GM21717 (cell line): ENCODE measurements around the gene COQ9.
"Not testable (repeated sequence)": the region's sequence is repeated elsewhere in the genome, so short reads cannot be mapped to it uniquely, and the experiment has no call there.

ENCODE experiments used
- ATAC-seq: cut with Tn5 transposase; IDR thresholded peaks from one replicate; pipeline ENCODE4 v1.9.1; 2021; ENCODE audit warnings: mild to moderate bottlenecking, moderate library complexity; ENCODE audit not compliant: unreplicated experiment

Gene COQ9

GRCh38 chr16:57426356-57426755, 20.9 kb upstream of the COQ9 start:
- no peak for ATAC-seq

- ATAC-seq: no peak
These were observed 20.0 kb upstream of the COQ9 start for GRCh38 chr16:57427307-57427706.

- ATAC-seq: no peak
These were observed 19.5 kb upstream of the COQ9 start for GRCh38 chr16:57427824-57428223.

GRCh38 chr16:57430955-57431354, 16.3 kb upstream of the COQ9 start:
- ATAC-seq: no peak

GRCh38 chr16:57432505-57432904, 14.8 kb upstream of the COQ9 start:
- ATAC-seq: no peak

GRCh38 chr16:57432989-57433388, 14.3 kb upstream of the COQ9 start:
- no peak for ATAC-seq

- ATAC-seq: no peak
These were observed 13.3 kb upstream of the COQ9 start for GRCh38 chr16:57434003-57434402.

GRCh38 chr16:57435838-57436237, 11.4 kb upstream of the COQ9 start:
- no peak for ATAC-seq

GRCh38 chr16:57439947-57440346, 7.3 kb upstream of the COQ9 start:
- ATAC-seq: not testable (repeated sequence)

- not testable (repeated sequence) for ATAC-seq
These were observed 6.7 kb upstream of the COQ9 start for GRCh38 chr16:57440551-57440950.

GRCh38 chr16:57444711-57445110, 2.6 kb upstream of the COQ9 start:
- ATAC-seq: no peak

GRCh38 chr16:57445510-57445909, 1.8 kb upstream of the COQ9 start:
- no peak for ATAC-seq

GRCh38 chr16:57446531-57447185, 621 bp upstream of the COQ9 start:
- peak; percentile 38 for ATAC-seq

GRCh38 chr16:57452021-57452420, 4.7 kb downstream of the COQ9 start:
- no peak for ATAC-seq

GRCh38 chr16:57462209-57462977, 15.1 kb downstream of the COQ9 start, which contains the start of gene POLR2C:
TSS of gene POLR2C (plus strand) at chr16:57462679. CDS start at chr16:57462725, 46 bp downstream.
- peak; percentile 64 for ATAC-seq

- ATAC-seq: peak; percentile 26
These were observed 15.7 kb downstream of the COQ9 start for GRCh38 chr16:57462978-57463362.

GRCh38 chr16:57464523-57464922, 17.2 kb downstream of the COQ9 start:
- no peak for ATAC-seq

- ATAC-seq: no peak
These were observed 21.1 kb downstream of the COQ9 start for GRCh38 chr16:57468346-57468745.

- ATAC-seq: no peak
These were observed 21.8 kb downstream of the COQ9 start for GRCh38 chr16:57469046-57469445.

GRCh38 chr16:57469917-57470470, 22.7 kb downstream of the COQ9 start:
- ATAC-seq: no peak

- ATAC-seq: no peak
These were observed 23.4 kb downstream of the COQ9 start for GRCh38 chr16:57470711-57471110.

- ATAC-seq: no peak
These were observed 23.9 kb downstream of the COQ9 start for GRCh38 chr16:57471209-57471608.
